Erythroblast (primary cell): ENCODE results near the gene CCP110.

ENCODE experiments used
- GATA1 ChIP-seq: IDR thresholded peaks from 2 replicates; pipeline ENCODE4 v1.6.1; 2011; ENCODE audit warnings: low read depth, mild to moderate bottlenecking, control low read depth, low read length, moderate library complexity
- POLR2A ChIP-seq: IDR thresholded peaks from 2 replicates; pipeline ENCODE4 v1.6.1; 2011; ENCODE audit warnings: mild to moderate bottlenecking, low read length

DNA sequence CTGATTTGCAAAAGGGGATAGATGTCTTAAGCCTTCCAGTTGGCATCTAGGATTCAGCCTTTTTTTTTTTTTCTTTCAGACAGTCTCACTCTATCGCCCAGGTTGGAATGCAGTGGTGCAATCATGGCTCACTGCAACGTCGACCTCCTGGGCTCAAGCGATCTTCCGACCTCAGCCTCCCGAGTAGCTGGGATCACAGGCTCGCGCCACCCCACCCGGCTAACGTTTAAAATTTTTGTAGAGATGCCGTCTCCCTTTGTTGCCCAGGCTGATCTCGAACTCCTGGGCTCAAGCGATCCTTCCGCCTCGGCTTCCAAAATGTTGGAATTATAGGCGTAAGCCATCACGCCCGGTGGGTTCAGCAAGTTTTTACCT is 571 bp upstream of the CCP110 start:
- no peak for TF ChIP-seq POLR2A
- TF ChIP-seq GATA1, result no peak
